Right lobe of liver (tissue), 6 donors: ENCODE data around the gene GHR. TPM values are rescaled to one million over a fixed set of nuclear protein-coding genes. Genes with fewer than 3 reads are reported as not detected.

ENCODE experiments used
- ATAC-seq, 4 donors: fragments of 200-7000 bp; cut with Tn5 transposase; one replicate each; pipeline ENCODE4 v1.9.1; 2020; ENCODE audit warnings: mild to moderate bottlenecking in 4 of 4, moderate library complexity in 4 of 4
- DNase-seq, 3 donors: peaks; one replicate each; pipeline ENCODE4 v3.0.0-alpha.2; 2020
- H3K27ac ChIP-seq, 3 donors: fragments of 200-600 bp; one replicate each; pipeline ENCODE4 v1.8.0; 2022
- H3K27me3 ChIP-seq, 2 donors: fragments of 200-600 bp; one replicate each; pipeline ENCODE4 v1.8.0; 2022
- H3K36me3 ChIP-seq, 4 donors: fragments of 200-600 bp; sonication (generic) in 1 of 4; one replicate each; pipeline versions ENCODE4 v1.5.1 to v1.8.0; 2017 to 2022; ENCODE audit warnings: control low read depth in 1 of 4
- H3K4me1 ChIP-seq, 4 donors: fragments of 200-600 bp; sonication (generic) in 1 of 4; one replicate each; pipeline versions ENCODE4 v1.5.1 to v1.8.0; 2017 to 2022; ENCODE audit warnings: control low read depth in 1 of 4
- H3K4me3 ChIP-seq, 3 donors: fragments of 200-600 bp; one replicate each; pipeline ENCODE4 v1.8.0; 2022
- H3K9me3 ChIP-seq, 4 donors: fragments of 200-600 bp; sonication (generic) in 1 of 4; one replicate each; pipeline versions ENCODE4 v1.5.1 to v1.8.0; 2017 to 2022; ENCODE audit warnings: control low read depth in 1 of 4
- POLR2A ChIP-seq: fragments of 450-650 bp; IDR thresholded peaks from one replicate; pipeline ENCODE4 v1.6.1; 2017; ENCODE audit warnings: antibody characterized with exemption, mild to moderate bottlenecking
- WGBS: methylation state at CpG from one replicate; pipeline ENCODE4 v1.1.6; 2018; ENCODE audit warnings: low coverage, low lambda C conversion rate; ENCODE audit not compliant: insufficient coverage; ENCODE audit errors: missing lambda C conversion rate; 5-methylcytosine and 5-hydroxymethylcytosine counted together
- intact Hi-C, 2 donors: fragments of 100-400 bp; cut with DNase I; formaldehyde crosslinking; loops; one replicate each; pipeline versions ENCODE4 v1.11.2 to v1.14.1; 2022
- total RNA-seq, 6 experiments: library from RNA; depleted of rRNA in 2 of 6; stranded (reverse); fragments of >200 nt in 2 of 6; fragmentation: NEBNext Ultra II Directional in 3 of 6; extraction: Animal tissue kit (Norgen Biotek cat#: 25700) in 3 of 6; gene quantifications; one replicate each; pipeline versions ENCODE4 v1.1.0 to v1.2.4, GENCODE V29; 2016 to 2023
- TF ChIP-seq, protein P1 (sequence below), 4 donors: fragments of 200-600 bp in 3 of 4; fragments of 450-650 bp in 1 of 4; IDR thresholded peaks; one replicate each; pipeline versions ENCODE4 v1.5.1 to v1.8.0; 2016 to 2022; ENCODE audit warnings: antibody characterized with exemption in 4 of 4, mild to moderate bottlenecking in 2 of 4
- donor health status: DM: no; HTN: yes; CAD: no.
- donor health status: DM: no; HTN: no; CAD: no.
- donor health status: DM: no; HTN: no; CAD: no.
- donor health status: DM: no; HTN: yes; CAD: no.
- donor health status: DM: no; HTN: yes; CAD: no.

Gene GHR
- total RNA-seq, 6 experiments from 2014 or later = 25.9 to 90.7 (median 71.9) TPM

GRCh38 chr5:42582723-42583122 lies 159.5 kb downstream of the GHR start:
- Histone ChIP-seq H3K9me3 (no peaks in the 10 kb centered on the region), H3K36me3 (no peaks in the 10 kb centered on the region), H3K4me1 (peaks cover 0 to 49% (median 21%) of the 10 kb centered on the region in 4 donors), H3K27ac (peak overlapping the region in 2 of 3 donors; percentile 24 to 25), H3K4me3 (no peak overlapping the region), H3K27me3 (no peaks in the 10 kb centered on the region)
- TF ChIP-seq, protein P1, sequence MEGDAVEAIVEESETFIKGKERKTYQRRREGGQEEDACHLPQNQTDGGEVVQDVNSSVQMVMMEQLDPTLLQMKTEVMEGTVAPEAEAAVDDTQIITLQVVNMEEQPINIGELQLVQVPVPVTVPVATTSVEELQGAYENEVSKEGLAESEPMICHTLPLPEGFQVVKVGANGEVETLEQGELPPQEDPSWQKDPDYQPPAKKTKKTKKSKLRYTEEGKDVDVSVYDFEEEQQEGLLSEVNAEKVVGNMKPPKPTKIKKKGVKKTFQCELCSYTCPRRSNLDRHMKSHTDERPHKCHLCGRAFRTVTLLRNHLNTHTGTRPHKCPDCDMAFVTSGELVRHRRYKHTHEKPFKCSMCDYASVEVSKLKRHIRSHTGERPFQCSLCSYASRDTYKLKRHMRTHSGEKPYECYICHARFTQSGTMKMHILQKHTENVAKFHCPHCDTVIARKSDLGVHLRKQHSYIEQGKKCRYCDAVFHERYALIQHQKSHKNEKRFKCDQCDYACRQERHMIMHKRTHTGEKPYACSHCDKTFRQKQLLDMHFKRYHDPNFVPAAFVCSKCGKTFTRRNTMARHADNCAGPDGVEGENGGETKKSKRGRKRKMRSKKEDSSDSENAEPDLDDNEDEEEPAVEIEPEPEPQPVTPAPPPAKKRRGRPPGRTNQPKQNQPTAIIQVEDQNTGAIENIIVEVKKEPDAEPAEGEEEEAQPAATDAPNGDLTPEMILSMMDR (IDR thresholded peaks at IDR 0.05) = no peak
- TF ChIP-seq POLR2A = no peak
- no CpG with 5 or more reads among the region's 13 CpGs for WGBS
- intact Hi-C loops = no loop called here
- ATAC-seq = no peak
- DNase-seq = no peak

GRCh38 chr5:42583322-42583721 lies 160.1 kb downstream of the GHR start:
- TF ChIP-seq POLR2A = no peak
- TF ChIP-seq, protein P1 (IDR thresholded peaks at IDR 0.05) = peak; percentile 79 to 93 (median 90)
- Histone ChIP-seq H3K4me3 (no peak overlapping the region), H3K4me1 (peaks cover 0 to 54% (median 23%) of the 10 kb centered on the region in 4 donors), H3K9me3 (no peaks in the 10 kb centered on the region), H3K27me3 (no peaks in the 10 kb centered on the region), H3K36me3 (no peaks in the 10 kb centered on the region), H3K27ac (peak overlapping the region in 2 of 3 donors; percentile 0 to 67)
- peak; percentile 58 to 88 (median 77) for DNase-seq
- intact Hi-C loops = no loop called here
- peak; percentile 75 to 86 (median 80) for ATAC-seq
- WGBS = 4% methylated on average over 4 of the region's 4 CpGs

GRCh38 chr5:42586625-42587024 lies 163.4 kb downstream of the GHR start:
- Histone ChIP-seq H3K27ac (peak overlapping the region; percentile 15 to 67 (median 56)), H3K36me3 (no peaks in the 10 kb centered on the region), H3K27me3 (no peaks in the 10 kb centered on the region), H3K4me1 (peaks cover 0 to 62% (median 18%) of the 10 kb centered on the region in 4 donors), H3K4me3 (no peak overlapping the region), H3K9me3 (no peaks in the 10 kb centered on the region)
- DNase-seq (peak; percentile 44 to 89 (median 85)), ATAC-seq (peak; percentile 30 to 63 (median 57))
- intact Hi-C loops = no loop called here
- TF ChIP-seq, protein P1 (IDR thresholded peaks at IDR 0.05) = no peak
- WGBS = 7% methylated on average over 4 of the region's 4 CpGs

DNA sequence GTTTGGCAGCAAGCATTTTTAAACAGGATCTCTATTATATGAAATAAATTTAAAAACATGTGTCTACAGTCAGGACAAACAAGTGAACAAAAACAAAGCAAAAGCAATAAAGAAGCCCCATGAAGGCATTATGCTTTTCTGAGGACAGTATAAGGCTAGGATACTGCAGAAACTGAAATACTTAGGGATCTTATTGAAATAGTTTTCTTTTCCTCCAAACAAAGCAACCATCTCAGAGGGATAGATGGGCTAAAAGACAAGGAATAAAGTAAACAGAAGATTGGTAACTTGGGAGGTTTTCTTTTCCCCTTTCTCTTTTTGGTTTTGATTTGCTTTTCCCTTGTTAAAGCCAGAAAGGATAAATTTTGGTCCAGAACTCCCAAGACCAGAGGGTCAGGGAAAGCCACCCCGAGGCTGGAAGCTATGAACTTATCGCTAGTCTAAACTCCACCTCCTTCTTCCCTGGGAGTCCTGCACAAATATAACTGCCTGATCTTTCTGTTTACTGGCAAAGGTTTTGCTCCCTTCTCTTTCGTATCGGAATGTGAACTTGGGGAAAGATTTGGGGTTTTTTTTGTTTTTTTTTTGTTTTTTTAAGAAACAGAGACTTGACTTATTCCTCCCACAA lies 164.0 kb downstream of the GHR start:
- peak overlapping the region in 2 of 3 donors; percentile 56 to 67 for H3K27ac ChIP-seq
- TF ChIP-seq POLR2A = no peak
- TF ChIP-seq, protein P1 (IDR thresholded peaks at IDR 0.05) = no peak
- DNase-seq = no peak
- H3K9me3 ChIP-seq = no peaks in the 10 kb centered on the region
- intact Hi-C loops = no loop called here
- peak overlapping the region in 1 of 3 donors; percentile 15 for H3K4me3 ChIP-seq
- ATAC-seq = peak; percentile 22 to 50 (median 39)
- WGBS = 20% methylated on average over 4 of the region's 4 CpGs
- peaks cover 0 to 58% (median 15%) of the 10 kb centered on the region in 4 donors for H3K4me1 ChIP-seq
- H3K27me3 ChIP-seq = no peaks in the 10 kb centered on the region
- H3K36me3 ChIP-seq = no peaks in the 10 kb centered on the region
